Ecto neural progenitor cell (in vitro differentiated cells): Measurements from ENCODE around the gene SARS1.
"Not testable (repeated sequence)": the region's sequence is repeated elsewhere in the genome, so short reads cannot be mapped to it uniquely, and the experiment has no call there.

Source experiments
- DNase-seq: peaks from one replicate; pipeline ENCODE4 v3.0.0-alpha.2; 2018; ENCODE audit warnings: low spot score

SARS1 gene

DNA sequence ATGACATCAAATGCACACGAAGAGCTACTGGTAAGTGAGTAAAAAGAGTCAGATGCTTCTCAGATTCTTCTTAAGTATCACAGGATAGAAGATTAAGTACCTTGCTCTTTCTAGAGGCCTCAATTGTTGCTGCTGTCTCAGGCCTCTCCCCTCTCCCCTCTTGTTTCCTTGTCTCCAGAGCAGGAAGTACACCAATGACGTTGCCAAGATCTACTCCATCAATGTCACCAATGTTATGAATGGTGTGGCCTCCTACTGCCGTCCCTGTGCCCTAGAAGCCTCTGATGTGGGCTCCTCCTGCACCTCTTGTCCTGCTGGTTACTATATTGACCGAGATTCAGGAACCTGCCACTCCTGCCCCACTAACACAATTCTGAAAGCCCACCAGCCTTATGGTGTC is 21.3 kb upstream of the SARS1 start:
- DNase-seq = no peak

DNA sequence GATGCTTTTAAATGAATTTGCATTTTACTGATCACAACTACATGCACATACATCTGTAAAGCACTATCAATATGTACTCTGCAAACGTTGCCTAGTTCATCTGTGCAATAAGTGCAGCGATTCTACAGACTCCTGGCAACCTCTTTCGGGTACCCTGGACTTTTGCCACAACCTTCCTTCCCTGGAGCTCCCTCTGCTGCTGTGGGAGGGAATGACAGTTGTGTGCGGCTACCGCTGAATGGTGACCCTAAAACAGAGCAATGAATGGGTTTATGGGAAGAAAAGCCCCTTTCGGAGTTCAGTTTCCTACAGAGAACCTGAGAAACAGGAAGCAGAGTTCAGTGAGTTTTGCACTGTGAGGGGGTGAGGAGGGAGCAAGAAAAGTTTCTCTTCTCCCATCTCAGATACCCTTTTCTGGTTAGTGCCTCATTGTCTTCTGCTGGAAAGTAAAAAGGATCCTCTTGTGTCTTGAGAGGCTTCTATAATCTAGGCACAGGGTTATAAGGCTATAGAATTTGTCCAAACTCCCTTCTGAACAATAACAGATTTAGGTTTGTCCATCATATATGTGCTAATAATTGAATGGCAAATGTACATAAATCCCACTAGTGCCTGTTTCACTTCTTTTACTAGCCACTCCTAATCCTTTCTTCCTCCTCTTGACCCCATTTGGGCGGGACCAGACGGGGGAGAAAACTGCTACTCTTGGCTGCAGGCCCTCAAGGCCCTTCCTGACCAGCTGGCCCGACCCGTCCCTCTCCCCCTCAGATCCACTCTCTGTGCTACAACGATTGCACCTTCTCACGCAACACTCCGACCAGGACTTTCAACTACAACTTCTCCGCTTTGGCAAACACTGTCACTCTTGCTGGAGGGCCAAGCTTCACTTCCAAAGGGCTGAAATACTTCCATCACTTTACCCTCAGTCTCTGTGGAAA is 19.8 kb upstream of the SARS1 start:
- DNase-seq = peak; percentile 61

- no peak for DNase-seq
These were observed 16.3 kb upstream of the SARS1 start for GRCh38 chr1:109197158-109198042.

GRCh38 chr1:109198043-109198695 is 15.5 kb upstream of the SARS1 start:
- no peak for DNase-seq

DNA sequence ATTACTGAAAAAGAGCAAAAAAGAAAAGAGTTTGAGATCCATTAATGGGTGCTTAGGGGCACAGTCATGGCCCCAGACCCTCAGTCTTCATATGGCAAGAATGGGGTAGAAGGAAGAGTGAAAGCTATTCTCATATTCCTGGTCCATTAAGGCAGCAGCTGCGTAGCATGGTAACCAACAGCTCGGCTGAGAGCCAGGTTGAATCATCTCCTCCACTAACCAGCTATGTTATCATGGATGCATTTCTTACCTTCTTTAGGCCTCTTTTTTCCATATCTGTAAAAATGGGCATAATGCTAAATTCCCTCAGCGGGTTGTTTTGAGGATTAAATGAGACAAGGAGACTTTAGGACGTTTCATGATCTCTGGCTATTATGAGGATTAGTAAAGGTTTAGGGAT is 15.0 kb upstream of the SARS1 start:
- no peak for DNase-seq

DNA sequence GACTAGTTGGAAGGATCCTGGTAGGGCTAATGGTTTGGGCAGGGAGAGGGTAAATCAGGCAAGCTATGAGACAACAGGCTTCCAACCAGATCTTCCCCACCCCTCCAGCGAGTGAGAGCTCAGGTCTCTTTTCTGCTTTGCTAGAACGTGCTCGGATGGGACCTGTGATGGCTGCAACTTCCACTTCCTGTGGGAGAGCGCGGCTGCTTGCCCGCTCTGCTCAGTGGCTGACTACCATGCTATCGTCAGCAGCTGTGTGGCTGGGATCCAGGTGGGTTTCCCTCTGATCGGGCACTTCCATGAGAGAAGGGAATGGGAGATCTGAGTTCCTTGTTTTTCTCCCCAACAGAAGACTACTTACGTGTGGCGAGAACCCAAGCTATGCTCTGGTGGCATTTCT is 14.0 kb upstream of the SARS1 start:
- DNase-seq = no peak

- DNase-seq = peak; percentile 63
These were observed 12.5 kb upstream of the SARS1 start for GRCh38 chr1:109201123-109201703.

- DNase-seq = no peak
These were observed 9.2 kb upstream of the SARS1 start for GRCh38 chr1:109204484-109204883.

- no peak for DNase-seq
These were observed 7.4 kb upstream of the SARS1 start for GRCh38 chr1:109206339-109206738.

GRCh38 chr1:109207467-109208103 is 6.1 kb upstream of the SARS1 start:
- no peak for DNase-seq

GRCh38 chr1:109208394-109208793 is 5.3 kb upstream of the SARS1 start:
- no peak for DNase-seq

DNA sequence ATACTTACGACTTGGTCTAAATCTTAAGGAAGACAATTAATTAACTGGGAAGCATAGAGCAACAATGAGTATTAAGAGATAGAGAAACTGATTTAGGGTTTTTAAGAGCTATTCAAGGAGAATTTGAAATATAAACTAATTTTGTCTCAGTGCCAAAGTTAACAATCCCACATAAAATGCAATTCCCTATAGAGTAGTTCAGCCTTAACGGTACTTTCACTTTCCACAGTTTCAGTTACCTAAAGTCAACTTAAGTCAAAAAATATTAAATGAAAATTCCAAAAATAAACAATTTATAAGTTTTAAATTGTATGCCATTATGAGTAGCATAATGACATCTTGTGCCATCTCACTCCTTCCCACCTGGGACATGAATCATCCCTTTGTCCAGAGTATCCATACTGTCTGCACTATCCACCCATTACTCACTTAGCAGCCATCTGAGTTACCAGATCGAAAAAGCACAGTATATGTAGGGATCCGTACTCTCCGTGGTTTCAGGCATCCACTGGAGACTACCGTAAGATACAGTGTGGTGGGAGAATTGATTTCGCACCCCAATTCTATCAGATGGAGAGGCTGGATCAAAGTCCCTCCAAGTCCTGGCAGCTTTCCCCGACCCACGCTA is 4.8 kb upstream of the SARS1 start:
- DNase-seq = no peak

GRCh38 chr1:109210058-109210457 is 3.7 kb upstream of the SARS1 start:
- no peak for DNase-seq

- DNase-seq = no peak
These were observed 334 bp upstream of the SARS1 start for GRCh38 chr1:109213345-109213823.

GRCh38 chr1:109214695-109215623 is 1.2 kb downstream of the SARS1 start:
- DNase-seq = no peak

DNA sequence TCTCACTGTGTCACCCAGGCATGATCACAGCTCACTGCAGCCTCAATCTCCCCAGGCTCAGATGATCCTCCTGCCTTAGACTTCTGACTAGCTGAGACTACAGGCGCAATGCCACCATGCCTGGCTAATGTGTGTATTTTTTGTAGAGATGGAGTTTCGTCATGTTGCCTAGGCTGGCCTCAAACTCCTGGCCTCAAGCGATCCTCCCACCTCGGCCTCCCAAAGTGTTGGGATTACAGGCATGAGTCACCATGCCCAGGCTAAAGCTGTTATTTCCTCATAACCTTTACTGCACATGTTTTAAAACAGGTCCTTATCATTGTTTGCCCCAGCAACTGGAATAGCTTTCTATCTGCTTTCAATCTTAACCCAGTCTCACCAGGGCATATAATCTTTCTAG is 2.9 kb downstream of the SARS1 start:
- no peak for DNase-seq

GRCh38 chr1:109218516-109218915 is 4.8 kb downstream of the SARS1 start:
- no peak for DNase-seq

DNA sequence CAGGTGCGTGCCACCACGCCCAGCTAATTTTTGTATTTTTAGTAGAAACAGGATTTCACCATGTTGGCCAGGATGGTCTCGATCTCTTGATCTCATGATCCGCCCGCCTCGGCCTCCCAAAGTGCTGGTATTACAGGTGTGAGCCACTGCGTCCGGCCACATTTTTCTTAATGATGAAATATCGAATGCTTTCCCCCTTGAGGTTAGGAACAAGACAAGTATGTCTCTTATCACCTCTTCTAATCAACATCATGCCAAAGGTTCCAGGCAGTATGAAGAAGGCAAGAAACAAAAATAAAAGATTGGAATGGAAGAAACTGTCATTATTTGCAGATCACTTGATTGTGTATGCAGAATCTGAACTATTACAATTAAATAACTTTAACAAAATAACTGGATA is 7.5 kb downstream of the SARS1 start:
- not testable (repeated sequence) for DNase-seq

DNA sequence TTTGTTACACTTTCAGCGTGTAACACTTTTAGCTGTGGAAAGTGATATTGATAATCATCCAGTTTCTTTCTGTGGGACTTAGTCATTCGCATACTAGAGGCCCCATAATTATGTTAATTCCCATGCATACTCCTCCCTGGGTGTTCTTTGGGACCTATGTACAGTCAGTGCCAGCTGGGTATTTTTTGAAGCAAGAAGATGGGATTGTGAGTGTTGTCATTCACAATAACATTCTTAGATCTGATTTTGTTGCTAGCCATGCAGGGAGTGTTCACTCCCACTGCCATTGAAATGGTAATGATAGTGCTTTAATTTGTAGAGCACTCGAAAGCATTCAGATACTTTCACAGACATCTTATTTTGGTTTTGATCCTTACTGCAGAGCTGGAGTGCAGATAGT is 11.6 kb downstream of the SARS1 start:
- DNase-seq = no peak
